UCSD-AML1 (cell line): Measurements from ENCODE around the gene SLC9C2.
A peak's percentile ranks its signal among the peaks of the same experiment; 100 is the strongest.
"Not testable (repeated sequence)": the region's sequence is repeated elsewhere in the genome, so short reads cannot be mapped to it uniquely, and the experiment has no call there.

Experiments
- DNase-seq: peaks from one replicate; lab custom pipeline; 2025; ENCODE audit not compliant: unreplicated experiment; lab: John Stamatoyannopoulos, UW

Gene SLC9C2

GRCh38 chr1:173489929-173490328 is 112.9 kb downstream of the SLC9C2 start:
- DNase-seq, result no peak

GRCh38 chr1:173489149-173489600 is 113.7 kb downstream of the SLC9C2 start:
- DNase-seq, result no peak

DNA sequence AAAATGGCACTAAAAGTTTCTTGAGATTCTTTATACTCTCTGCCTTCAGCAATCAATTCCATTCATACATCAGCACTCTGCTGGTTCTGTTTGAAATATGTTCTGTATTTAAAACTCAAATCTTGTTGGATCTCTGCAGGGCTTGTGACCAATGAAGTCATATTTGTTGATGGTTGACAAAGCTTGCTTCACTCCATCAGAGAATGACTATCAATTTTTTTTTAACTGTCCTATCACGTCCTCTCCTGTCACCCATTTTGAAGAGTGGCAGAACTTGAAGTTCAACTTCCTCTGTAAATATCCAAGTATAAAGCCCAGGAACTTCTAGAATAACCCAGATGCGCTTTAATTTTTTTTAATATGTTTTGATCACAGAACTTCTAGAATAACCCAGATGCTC is 114.9 kb downstream of the SLC9C2 start:
- no peak for DNase-seq

- no peak for DNase-seq
Measured at GRCh38 chr1:173485401-173485800, 117.5 kb downstream of the SLC9C2 start.

DNA sequence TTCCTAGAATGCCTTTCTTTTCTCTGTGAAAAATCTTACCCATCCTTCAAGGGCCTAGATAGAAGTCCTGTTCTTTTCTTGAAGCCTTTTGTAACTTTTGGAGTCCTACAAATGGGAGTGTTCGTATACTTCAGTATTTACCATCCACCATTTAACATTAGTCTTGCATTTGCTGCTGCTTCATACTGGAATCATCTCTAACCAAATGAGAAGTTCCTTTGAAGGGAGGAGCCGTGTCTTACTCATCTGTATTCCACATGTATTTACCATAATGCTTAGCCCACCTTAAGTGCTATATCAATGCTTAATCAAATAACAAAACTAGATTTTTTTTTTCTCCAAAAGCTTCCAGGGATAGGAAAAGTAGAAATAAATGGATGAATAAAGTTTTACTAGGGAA is 118.6 kb downstream of the SLC9C2 start:
- no peak for DNase-seq

DNA sequence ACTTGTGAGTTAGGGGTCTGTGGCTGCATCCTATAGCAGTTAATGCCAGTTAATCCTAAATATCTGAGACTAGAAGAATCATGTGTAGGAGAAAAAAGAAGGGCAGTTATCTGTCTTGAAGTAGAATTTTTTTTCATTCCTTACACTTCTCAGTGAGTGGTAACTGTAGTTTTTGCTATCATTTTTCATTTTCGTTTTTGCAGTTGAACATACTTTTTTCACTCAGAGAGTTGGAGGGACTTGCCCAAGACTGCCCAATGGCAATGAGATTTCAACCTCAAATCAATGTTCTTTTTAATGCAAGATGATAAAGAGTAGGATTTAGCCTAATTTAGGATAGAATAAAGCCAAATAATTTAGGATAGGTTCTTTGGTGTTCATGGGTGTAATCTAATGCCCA is 120.2 kb downstream of the SLC9C2 start:
- no peak for DNase-seq

DNA sequence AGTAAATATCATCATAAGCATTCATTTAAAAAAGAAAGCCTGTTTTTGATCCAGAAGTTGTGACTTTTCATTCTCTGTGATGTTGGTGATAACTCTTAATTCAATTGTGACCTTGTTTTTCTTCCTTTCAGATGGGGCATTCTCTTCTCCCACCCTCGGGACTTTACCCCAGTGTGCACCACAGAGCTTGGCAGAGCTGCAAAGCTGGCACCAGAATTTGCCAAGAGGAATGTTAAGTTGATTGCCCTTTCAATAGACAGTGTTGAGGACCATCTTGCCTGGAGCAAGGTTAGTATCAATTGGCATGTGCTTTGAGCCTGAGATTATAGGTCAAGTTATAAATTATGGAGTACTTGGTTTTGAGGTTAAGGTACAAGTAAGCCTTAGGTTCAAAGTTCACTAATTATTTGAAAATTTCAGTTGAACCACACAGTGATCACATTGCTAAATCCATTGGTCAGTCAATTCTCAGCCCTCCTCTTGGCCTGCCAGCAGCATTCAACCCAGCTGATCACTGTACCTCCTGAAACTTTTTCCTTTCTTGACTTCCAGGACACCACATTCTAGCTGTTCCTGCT is 121.6 kb downstream of the SLC9C2 start:
- DNase-seq, result no peak

GRCh38 chr1:173479649-173480048 is 123.2 kb downstream of the SLC9C2 start:
- DNase-seq, result no peak

DNA sequence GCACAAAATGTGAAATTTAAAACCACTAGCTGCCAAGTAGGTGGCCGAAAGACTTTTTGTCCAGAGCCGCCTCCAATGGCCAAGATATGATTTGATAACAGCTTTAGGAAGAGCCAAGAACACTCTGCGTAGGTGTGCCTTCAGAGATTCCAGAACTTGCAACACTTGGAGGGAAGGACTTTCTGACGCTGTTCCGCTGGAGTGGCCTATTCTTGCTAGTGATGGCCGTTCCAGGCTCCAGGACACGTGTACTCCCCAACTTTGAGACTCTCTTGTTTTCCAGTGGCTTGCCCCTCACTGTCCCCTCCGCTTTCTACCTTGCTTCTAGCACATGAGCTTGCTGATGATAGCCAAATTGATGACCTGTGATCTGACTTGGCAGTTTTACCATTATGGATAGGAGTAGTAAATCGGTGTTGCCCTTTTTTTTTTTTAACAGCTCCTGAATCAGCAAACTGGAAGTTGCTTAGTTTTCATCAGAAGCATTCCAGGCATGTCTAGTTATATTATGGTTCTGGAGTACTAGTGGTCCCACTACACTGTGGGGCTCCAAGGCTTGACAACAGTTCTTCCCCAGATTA is 124.7 kb downstream of the SLC9C2 start:
- DNase-seq, result peak; percentile 52

GRCh38 chr1:173477286-173478093 is 125.4 kb downstream of the SLC9C2 start, which contains the start of gene PRDX6:
Gene PRDX6, plus strand, starts transcription at chr1:173477335. Its CDS starts 63 bp downstream, at chr1:173477398.
- DNase-seq, result no peak

DNA sequence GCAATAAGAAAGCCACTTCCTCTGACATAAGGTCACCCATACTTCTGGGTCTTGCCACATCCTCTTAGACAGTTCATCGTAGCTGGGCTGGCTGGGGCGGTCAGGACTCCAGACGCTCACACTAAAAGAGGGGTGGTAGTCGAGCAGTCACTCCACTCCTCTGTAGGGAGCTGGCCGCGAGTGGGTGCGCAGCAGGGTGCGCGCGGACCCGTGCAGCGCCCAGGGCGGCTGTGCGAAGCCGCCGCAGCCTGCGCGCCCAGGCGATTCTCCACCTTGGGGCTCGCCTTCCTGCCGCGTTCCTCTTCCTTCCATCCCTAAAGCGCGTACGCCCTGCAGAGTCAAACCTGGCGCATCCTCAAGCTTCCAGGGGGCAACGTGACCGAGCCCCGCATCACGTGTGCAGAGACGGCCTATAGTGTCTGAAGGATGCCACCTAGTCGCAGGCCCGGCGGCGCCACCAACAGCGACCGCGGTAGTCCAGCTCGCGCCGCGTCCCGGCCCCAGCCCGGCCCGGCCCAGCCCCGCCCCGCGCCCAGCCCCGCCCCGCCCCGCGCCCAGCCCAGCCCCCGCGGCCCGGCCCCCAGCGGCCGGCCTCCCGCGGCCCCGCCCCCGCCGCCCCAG is 126.1 kb downstream of the SLC9C2 start:
- peak; percentile 90 for DNase-seq

DNA sequence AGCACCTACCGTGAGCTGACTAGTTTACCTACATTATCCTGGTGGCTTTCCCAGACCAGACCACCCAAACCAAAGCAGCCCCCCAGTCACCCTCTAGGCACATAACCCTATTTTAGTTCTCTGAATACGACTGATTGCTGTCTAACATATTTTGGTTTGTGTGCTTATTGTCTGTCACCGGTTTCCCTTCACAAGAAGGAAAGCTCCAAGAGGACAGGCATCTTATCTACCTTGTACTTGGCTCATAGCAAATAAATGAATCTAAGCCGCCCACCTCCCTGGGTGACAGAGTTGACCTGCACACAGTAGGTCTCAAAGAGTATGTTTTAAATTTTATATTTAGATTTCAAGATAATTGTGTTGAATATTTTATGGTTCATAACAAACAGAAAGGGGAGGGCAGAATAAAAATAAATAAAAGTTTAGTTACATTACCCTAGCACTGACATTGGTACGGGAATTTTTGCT is 126.6 kb downstream of the SLC9C2 start:
- no peak for DNase-seq

DNA sequence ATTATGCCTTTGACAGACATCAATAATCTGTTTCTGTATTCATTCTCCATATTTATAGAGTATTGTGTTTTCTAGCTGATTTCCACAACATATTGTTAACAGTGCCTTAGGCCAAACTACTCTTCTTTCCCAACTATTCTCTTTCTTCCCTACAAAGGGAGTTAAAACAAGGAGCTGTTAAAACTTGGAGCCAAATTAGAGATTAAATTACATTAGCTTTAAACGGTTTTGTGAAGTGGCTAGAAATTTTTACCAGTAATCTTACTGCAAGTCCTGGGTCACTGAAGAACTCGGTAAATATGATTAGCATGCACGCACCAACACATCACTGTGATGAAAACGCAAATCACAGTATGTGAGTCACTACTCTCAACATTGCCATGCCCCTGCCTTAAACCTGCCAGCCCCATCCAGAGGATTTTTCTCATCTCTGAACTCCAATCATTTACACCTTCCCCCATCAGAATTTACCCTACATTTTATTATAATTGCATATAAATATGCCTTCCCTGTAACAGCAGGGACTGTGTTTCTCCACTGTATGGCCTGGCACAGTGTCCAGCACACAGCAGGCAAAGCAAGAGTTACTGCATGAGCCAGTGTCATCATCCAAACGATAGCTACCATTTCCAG is 127.2 kb downstream of the SLC9C2 start:
- DNase-seq, result no peak

DNA sequence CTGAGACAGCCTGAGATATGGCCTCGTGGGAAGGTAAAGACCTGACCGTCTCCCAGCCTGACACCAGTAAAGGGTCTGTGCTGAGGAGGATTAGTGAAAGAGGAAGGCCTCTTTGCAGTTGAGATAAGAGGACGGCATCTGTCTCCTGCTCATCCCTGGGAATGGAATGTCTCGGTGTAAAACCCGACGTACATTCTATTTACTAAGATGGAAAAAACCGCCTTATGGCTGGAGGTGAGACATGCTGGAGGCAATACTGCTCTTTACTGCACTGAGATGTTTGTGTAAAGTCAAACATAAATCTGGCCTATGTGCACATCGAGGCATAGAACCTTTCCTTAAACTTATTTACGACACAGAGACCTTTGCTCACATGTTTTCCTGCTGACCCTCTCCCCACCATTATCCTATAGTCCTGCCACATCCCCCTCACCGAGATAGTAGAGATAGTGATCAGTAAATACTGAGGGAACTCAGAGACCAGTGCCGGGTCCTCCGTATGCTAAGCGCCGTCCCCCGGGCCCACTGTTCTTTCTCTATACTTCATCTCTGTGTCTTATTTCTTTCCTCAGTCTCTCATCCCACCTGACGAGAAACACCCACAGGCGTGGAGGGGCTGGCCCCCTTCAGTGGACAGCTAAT is 128.0 kb downstream of the SLC9C2 start:
- not testable (repeated sequence) for DNase-seq

- no peak for DNase-seq
Measured at GRCh38 chr1:173474097-173474779, 128.6 kb downstream of the SLC9C2 start.

DNA sequence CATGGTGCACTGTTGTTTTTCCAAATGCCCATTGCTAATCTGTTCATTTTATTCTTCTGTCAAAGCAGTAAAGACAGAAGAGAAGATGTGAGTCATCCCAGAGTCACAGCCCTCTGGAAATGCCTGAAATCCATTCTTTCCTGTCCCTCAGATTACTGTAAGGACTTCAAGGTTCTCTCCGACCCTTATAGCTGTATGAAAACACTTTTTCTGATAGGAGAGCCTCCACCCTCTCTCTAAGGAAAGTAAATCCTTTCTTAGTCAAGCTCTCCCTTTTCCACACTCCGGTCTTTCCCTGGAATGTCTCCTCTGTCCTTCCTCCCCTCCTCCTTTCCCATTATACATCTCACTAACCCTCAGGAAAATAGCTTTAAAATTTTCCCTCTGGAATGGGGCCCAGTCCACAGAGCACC is 129.3 kb downstream of the SLC9C2 start:
- no peak for DNase-seq

- DNase-seq, result no peak
Measured at GRCh38 chr1:173470608-173471007, 132.3 kb downstream of the SLC9C2 start.

DNA sequence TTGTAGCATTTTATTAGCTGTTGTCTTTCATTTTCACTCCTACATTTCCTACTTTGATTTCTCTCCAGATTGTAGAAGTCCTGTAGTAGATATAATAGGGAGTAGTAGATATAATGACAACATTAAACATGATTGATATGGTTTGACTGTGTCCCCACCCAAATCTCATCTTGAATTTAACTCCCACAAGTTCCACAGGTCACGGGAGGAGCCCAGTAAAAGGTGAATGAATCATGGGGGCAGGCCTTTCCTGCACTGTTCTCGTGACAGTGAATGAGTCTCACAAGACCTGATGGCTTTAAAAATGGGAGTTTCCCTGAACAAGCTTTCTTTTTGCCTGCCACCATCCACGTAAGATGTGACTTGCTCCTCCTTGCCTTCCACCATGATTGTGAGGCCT is 133.2 kb downstream of the SLC9C2 start:
- DNase-seq, result no peak

- no peak for DNase-seq
Measured at GRCh38 chr1:173467426-173467825, 135.4 kb downstream of the SLC9C2 start.

DNA sequence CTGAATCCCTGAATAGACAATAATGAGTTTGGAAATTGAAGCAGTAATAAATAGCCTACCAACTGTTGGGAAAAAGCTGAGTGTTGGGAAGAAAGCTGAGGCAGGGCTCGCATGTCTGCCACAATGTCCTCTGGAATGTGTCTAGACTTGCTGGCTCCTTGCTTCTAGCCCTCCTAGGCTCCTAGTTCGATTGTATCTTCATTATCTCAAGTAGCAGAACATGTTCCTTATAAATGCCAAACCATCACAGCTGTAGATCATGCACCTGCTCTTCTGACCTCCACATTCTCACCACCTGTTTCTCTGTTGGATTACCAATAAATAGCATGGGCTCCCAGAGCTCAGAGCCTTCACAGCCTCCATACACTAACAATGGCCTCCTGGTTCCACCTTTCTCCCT is 138.7 kb downstream of the SLC9C2 start:
- DNase-seq, result not testable (repeated sequence)
